ENCODE measurements around the gene STK32C. TPM values are rescaled to one million over a fixed set of nuclear protein-coding genes. Genes with fewer than 3 reads are reported as not detected.
A peak's percentile ranks its signal among the peaks of the same experiment; 100 is the strongest.
"Not testable (repeated sequence)": the region's sequence is repeated elsewhere in the genome, so short reads cannot be mapped to it uniquely, and the experiment has no call there.

STK32C gene
- total and polyA plus RNA-seq, 8 donors, result 3.3 to 13.2 (median 5.2) TPM

GRCh38 chr10:132341017-132341416, 33.3 kb upstream of the STK32C start:
- Histone ChIP-seq H3K4me1 (no peaks in the 10 kb centered on the region), H3K27me3 (no peaks in the 10 kb centered on the region), H3K27ac (no peak overlapping the region), H3K9me3 (no peaks in the 10 kb centered on the region), H3K36me3 (peaks cover 0 to 3% (median 0%) of the 10 kb centered on the region in 3 donors), H3K4me3 (no peak overlapping the region)
- DNase-seq, result no peak
- WGBS, 2 donors, result 91 to 95% methylated on average over 6 of the region's 6 CpGs
- intact Hi-C loops (cut with DNase I), result no loop called here
- no peak for FAIRE-seq
- no peak for ATAC-seq
- no peak for TF ChIP-seq CTCF (IDR thresholded peaks at IDR 0.05)

GRCh38 chr10:132339276-132339675, 31.5 kb upstream of the STK32C start:
- H3K4me3 ChIP-seq, result no peak overlapping the region
- no peak for TF ChIP-seq CTCF (IDR thresholded peaks at IDR 0.05)
- DNase-seq (no peak), FAIRE-seq (no peak), ATAC-seq (no peak)
- H3K9me3 ChIP-seq, result no peaks in the 10 kb centered on the region
- no peaks in the 10 kb centered on the region for H3K4me1 ChIP-seq
- no peak overlapping the region for H3K27ac ChIP-seq
- peaks cover 0 to 3% (median 0%) of the 10 kb centered on the region in 3 donors for H3K36me3 ChIP-seq
- 93% methylated on average over 11 of the region's 11 CpGs for WGBS, 2 donors
- H3K27me3 ChIP-seq, result no peaks in the 10 kb centered on the region
- intact Hi-C loops (cut with DNase I), result no loop called here

- intact Hi-C loops (cut with DNase I), result no loop called here
- ATAC-seq, result no peak
- WGBS, 2 donors, result 89 to 96% methylated on average over 10 of the region's 10 CpGs
- no peaks in the 10 kb centered on the region for H3K4me1 ChIP-seq
- no peak overlapping the region for H3K27ac ChIP-seq
- TF ChIP-seq CTCF (IDR thresholded peaks at IDR 0.05), result no peak
- FAIRE-seq, result no peak
- H3K27me3 ChIP-seq, result no peaks in the 10 kb centered on the region
- DNase-seq, result no peak
- no peak overlapping the region for H3K4me3 ChIP-seq
- H3K36me3 ChIP-seq, result peaks cover 0 to 3% (median 0%) of the 10 kb centered on the region in 3 donors
- no peaks in the 10 kb centered on the region for H3K9me3 ChIP-seq
These were observed 31.1 kb upstream of the STK32C start for GRCh38 chr10:132338876-132339275.

- DNase-seq; intact Hi-C loops (cut with DNase I); H3K27me3 ChIP-seq; H3K27ac ChIP-seq; H3K4me3 ChIP-seq; FAIRE-seq; H3K36me3 ChIP-seq; H3K4me1 ChIP-seq; H3K9me3 ChIP-seq; ATAC-seq: not testable (repeated sequence)
- 92 to 96% methylated on average over 7 of the region's 7 CpGs for WGBS, 2 donors
These were observed 30.1 kb upstream of the STK32C start for GRCh38 chr10:132337854-132338253.

GRCh38 chr10:132336919-132337407, 29.2 kb upstream of the STK32C start:
- H3K36me3 ChIP-seq, result no peaks in the 10 kb centered on the region
- intact Hi-C loops (cut with DNase I), result no loop called here
- peak overlapping the region in 1 of 4 donors; percentile 41 for H3K27ac ChIP-seq
- no peaks in the 10 kb centered on the region for H3K27me3 ChIP-seq
- WGBS, 2 donors, result 76 to 77% methylated on average over 19 of the region's 19 CpGs
- ATAC-seq (no peak), FAIRE-seq (no peak), DNase-seq (no peak)
- peaks cover 0 to 7% (median 0%) of the 10 kb centered on the region in 3 donors for H3K4me1 ChIP-seq
- no peak for TF ChIP-seq CTCF (IDR thresholded peaks at IDR 0.05)
- peak overlapping the region in 1 of 4 donors; percentile 24 for H3K4me3 ChIP-seq
- H3K9me3 ChIP-seq, result no peaks in the 10 kb centered on the region

Measured in pancreas (tissue), 10 donors.